ENCODE measurements around the gene CYP2A7.

The CYP2A7 gene

GRCh38 chr19:40920300-40921004, 38.4 kb upstream of the CYP2A7 start:
- no peak for TF ChIP-seq EP300 (IDR thresholded peaks at IDR 0.05; ENCODE audit: borderline replicate concordance)
- no peak for TF ChIP-seq CREB1 (IDR thresholded peaks at IDR 0.05; ENCODE audit: low read depth)
- no peak for TF ChIP-seq FOXM1 (IDR thresholded peaks at IDR 0.05; ENCODE audit: borderline replicate concordance, low read depth)
- TF ChIP-seq ZBTB7A (IDR thresholded peaks at IDR 0.05; ENCODE audit: low read depth), result no peak

GRCh38 chr19:40908976-40909375, 26.9 kb upstream of the CYP2A7 start:
- TF ChIP-seq, protein P1, sequence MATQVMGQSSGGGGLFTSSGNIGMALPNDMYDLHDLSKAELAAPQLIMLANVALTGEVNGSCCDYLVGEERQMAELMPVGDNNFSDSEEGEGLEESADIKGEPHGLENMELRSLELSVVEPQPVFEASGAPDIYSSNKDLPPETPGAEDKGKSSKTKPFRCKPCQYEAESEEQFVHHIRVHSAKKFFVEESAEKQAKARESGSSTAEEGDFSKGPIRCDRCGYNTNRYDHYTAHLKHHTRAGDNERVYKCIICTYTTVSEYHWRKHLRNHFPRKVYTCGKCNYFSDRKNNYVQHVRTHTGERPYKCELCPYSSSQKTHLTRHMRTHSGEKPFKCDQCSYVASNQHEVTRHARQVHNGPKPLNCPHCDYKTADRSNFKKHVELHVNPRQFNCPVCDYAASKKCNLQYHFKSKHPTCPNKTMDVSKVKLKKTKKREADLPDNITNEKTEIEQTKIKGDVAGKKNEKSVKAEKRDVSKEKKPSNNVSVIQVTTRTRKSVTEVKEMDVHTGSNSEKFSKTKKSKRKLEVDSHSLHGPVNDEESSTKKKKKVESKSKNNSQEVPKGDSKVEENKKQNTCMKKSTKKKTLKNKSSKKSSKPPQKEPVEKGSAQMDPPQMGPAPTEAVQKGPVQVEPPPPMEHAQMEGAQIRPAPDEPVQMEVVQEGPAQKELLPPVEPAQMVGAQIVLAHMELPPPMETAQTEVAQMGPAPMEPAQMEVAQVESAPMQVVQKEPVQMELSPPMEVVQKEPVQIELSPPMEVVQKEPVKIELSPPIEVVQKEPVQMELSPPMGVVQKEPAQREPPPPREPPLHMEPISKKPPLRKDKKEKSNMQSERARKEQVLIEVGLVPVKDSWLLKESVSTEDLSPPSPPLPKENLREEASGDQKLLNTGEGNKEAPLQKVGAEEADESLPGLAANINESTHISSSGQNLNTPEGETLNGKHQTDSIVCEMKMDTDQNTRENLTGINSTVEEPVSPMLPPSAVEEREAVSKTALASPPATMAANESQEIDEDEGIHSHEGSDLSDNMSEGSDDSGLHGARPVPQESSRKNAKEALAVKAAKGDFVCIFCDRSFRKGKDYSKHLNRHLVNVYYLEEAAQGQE (IDR thresholded peaks at IDR 0.05; ENCODE audit: low read depth), result no peak
- TF ChIP-seq TEAD4 (IDR thresholded peaks at IDR 0.05) (no peak), EP300 (IDR thresholded peaks at IDR 0.05; ENCODE audit: borderline replicate concordance) (no peak), FOXM1 (IDR thresholded peaks at IDR 0.05; ENCODE audit: borderline replicate concordance, low read depth) (no peak), EGR1 (IDR thresholded peaks at IDR 0.05) (no peak), CEBPB (IDR thresholded peaks at IDR 0.05) (no peak), YY1 (IDR thresholded peaks at IDR 0.05; ENCODE audit: low read depth) (no peak), RAD21 (IDR thresholded peaks at IDR 0.05; ENCODE audit: low read depth) (no peak), USF1 (IDR thresholded peaks at IDR 0.05) (no peak), TAF1 (IDR thresholded peaks at IDR 0.05; ENCODE audit: low read depth) (no peak), ZBTB7A (IDR thresholded peaks at IDR 0.05; ENCODE audit: low read depth) (no peak), TCF12 (IDR thresholded peaks at IDR 0.05; ENCODE audit: low read depth) (no peak), CREB1 (IDR thresholded peaks at IDR 0.05; ENCODE audit: low read depth) (no peak), NFIC (IDR thresholded peaks at IDR 0.05) (no peak)
- TF ChIP-seq, protein P2, sequence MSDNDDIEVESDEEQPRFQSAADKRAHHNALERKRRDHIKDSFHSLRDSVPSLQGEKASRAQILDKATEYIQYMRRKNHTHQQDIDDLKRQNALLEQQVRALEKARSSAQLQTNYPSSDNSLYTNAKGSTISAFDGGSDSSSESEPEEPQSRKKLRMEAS (IDR thresholded peaks at IDR 0.05), result no peak

DNA sequence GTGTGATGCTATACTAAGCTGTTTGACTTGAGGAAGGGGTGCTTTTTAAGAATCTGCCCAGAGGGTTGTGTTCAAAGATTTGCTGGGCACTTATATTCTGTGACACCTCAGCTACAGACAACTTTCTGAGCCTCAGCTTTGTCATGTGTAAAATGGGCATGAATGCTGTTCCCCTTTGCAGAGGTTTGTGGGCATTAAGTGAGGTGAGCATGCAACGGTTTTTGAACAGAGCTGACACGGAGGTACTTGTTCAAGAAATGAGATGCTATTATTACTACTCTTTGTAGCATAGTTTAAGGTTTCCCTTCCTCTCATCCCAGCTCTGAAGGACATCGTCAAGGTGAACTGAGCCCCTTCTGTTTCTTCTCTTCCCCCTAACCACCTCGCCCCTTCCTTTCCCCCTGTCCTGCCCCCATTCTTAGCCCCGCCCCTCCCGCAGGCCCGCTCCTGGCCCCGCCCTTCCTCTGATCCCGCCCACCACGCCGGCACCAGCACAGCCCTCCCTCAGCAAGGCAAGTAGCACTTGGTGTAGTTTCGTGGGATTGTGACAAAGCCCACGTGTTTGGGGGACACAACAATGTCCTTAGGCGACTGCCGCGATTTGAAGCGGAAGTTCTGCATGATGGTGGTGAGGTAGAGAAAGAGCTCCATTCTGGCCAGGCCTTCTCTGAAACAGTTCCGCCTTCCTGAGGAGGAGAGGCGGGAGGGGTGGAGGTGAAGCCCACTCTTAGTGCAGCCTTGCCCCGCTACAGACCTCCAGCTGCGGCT, 26.1 kb upstream of the CYP2A7 start:
- TF ChIP-seq CREB1 (IDR thresholded peaks at IDR 0.05; ENCODE audit: low read depth) (no peak), TAF1 (IDR thresholded peaks at IDR 0.05; ENCODE audit: low read depth) (no peak), TEAD4 (IDR thresholded peaks at IDR 0.05) (no peak), RAD21 (IDR thresholded peaks at IDR 0.05; ENCODE audit: low read depth) (no peak), YY1 (IDR thresholded peaks at IDR 0.05; ENCODE audit: low read depth) (no peak)

GRCh38 chr19:40906512-40906911, 24.5 kb upstream of the CYP2A7 start:
- no peak for TF ChIP-seq NFIC (IDR thresholded peaks at IDR 0.05)
- TF ChIP-seq CREB1 (IDR thresholded peaks at IDR 0.05; ENCODE audit: low read depth), result no peak
- TF ChIP-seq USF1 (IDR thresholded peaks at IDR 0.05), result no peak
- no peak for TF ChIP-seq ZBTB7A (IDR thresholded peaks at IDR 0.05; ENCODE audit: low read depth)
- TF ChIP-seq FOXM1 (IDR thresholded peaks at IDR 0.05; ENCODE audit: borderline replicate concordance, low read depth), result no peak
- TF ChIP-seq TCF12 (IDR thresholded peaks at IDR 0.05; ENCODE audit: low read depth), result no peak
- TF ChIP-seq EGR1 (IDR thresholded peaks at IDR 0.05), result no peak
- no peak for TF ChIP-seq TEAD4 (IDR thresholded peaks at IDR 0.05)
- TF ChIP-seq RAD21 (IDR thresholded peaks at IDR 0.05; ENCODE audit: low read depth), result no peak
- no peak for TF ChIP-seq EP300 (IDR thresholded peaks at IDR 0.05; ENCODE audit: borderline replicate concordance)
- TF ChIP-seq CEBPB (IDR thresholded peaks at IDR 0.05), result no peak
- TF ChIP-seq, protein P2 (IDR thresholded peaks at IDR 0.05), result no peak
- TF ChIP-seq TAF1 (IDR thresholded peaks at IDR 0.05; ENCODE audit: low read depth), result no peak

GRCh38 chr19:40896418-40896796, 14.4 kb upstream of the CYP2A7 start:
- TF ChIP-seq YY1 (IDR thresholded peaks at IDR 0.05; ENCODE audit: low read depth) (no peak), FOXM1 (IDR thresholded peaks at IDR 0.05; ENCODE audit: borderline replicate concordance, low read depth) (no peak), USF1 (IDR thresholded peaks at IDR 0.05) (no peak), NFIC (IDR thresholded peaks at IDR 0.05) (no peak), CREB1 (IDR thresholded peaks at IDR 0.05; ENCODE audit: low read depth) (no peak), TEAD4 (IDR thresholded peaks at IDR 0.05) (no peak), ZBTB7A (IDR thresholded peaks at IDR 0.05; ENCODE audit: low read depth) (no peak), TAF1 (IDR thresholded peaks at IDR 0.05; ENCODE audit: low read depth) (no peak), CEBPB (IDR thresholded peaks at IDR 0.05) (no peak), EGR1 (IDR thresholded peaks at IDR 0.05) (no peak), EP300 (IDR thresholded peaks at IDR 0.05; ENCODE audit: borderline replicate concordance) (no peak), TCF12 (IDR thresholded peaks at IDR 0.05; ENCODE audit: low read depth) (no peak), RAD21 (IDR thresholded peaks at IDR 0.05; ENCODE audit: low read depth) (no peak)
- TF ChIP-seq, protein P2 (IDR thresholded peaks at IDR 0.05), result no peak
- TF ChIP-seq, protein P1 (IDR thresholded peaks at IDR 0.05; ENCODE audit: low read depth), result no peak

Measured in Ishikawa (cell line).